Thyroid gland (tissue), 4 donors: Measurements from ENCODE around the gene ITGA11. TPM values are rescaled to one million over a fixed set of nuclear protein-coding genes. Genes with fewer than 3 reads are reported as not detected.
A peak's percentile ranks its signal among the peaks of the same experiment; 100 is the strongest.

Source experiments
- DNase-seq, 2 donors: peaks; one replicate each; pipeline ENCODE4 v3.0.0-alpha.2; 2019
- H3K27ac ChIP-seq, 3 donors: fragments of 200-600 bp; sonication (generic); 1 replicate in 2 of 3; 2 replicates in 1 of 3; pipeline ENCODE4 v1.5.1; 2016 to 2019; ENCODE audit warnings: mild to moderate bottlenecking in 1 of 3, moderate library complexity in 1 of 3
- H3K27me3 ChIP-seq: fragments of 200-600 bp; sonication (generic); one replicate; pipeline ENCODE4 v1.5.1; 2019
- H3K36me3 ChIP-seq, 2 donors: fragments of 200-600 bp; sonication (generic); one replicate each; pipeline ENCODE4 v1.5.1; 2016 to 2019
- H3K4me1 ChIP-seq, 2 donors: fragments of 200-600 bp; sonication (generic); one replicate each; pipeline ENCODE4 v1.5.1; 2017 to 2019
- H3K4me3 ChIP-seq, 3 donors: fragments of 200-600 bp; sonication (generic); replicated peaks in 1 of 3; 1 replicate in 2 of 3; 2 replicates in 1 of 3; pipeline ENCODE4 v1.5.1; 2016; ENCODE audit warnings: mild to moderate bottlenecking in 1 of 3
- H3K9me3 ChIP-seq: fragments of 200-600 bp; sonication (generic); one replicate; pipeline ENCODE4 v1.5.1; 2017
- POLR2A ChIP-seq, 2 donors: fragments of 450-650 bp; IDR thresholded peaks; one replicate each; pipeline ENCODE4 v1.6.1; 2017; ENCODE audit warnings: antibody characterized with exemption in 2 of 2, mild to moderate bottlenecking in 2 of 2, moderate library complexity in 1 of 2
- WGBS, 2 donors: methylation state at CpG; one replicate each; pipeline ENCODE4 v1.1.5; 2017; 5-methylcytosine and 5-hydroxymethylcytosine counted together
- intact Hi-C: fragments of 100-400 bp; cut with DNase I; formaldehyde crosslinking; loops from one replicate; pipeline ENCODE4 v1.15.1; 2023
- total RNA-seq, 4 donors: library from RNA; depleted of rRNA; stranded (reverse); fragments of >200 nt; gene quantifications; one replicate each; pipeline ENCODE4 v1.2.3, GENCODE V29; 2016
- TF ChIP-seq, protein P1 (sequence below), 6 experiments: fragments of 200-600 bp in 3 of 6; fragments of 450-650 bp in 3 of 6; sonication (generic) in 3 of 6; IDR thresholded peaks; one replicate each; pipeline ENCODE4 v1.5.1; 2016 to 2019; ENCODE audit warnings: antibody characterized with exemption in 6 of 6, mild to moderate bottlenecking in 2 of 6, inconsistent platforms in 1 of 6, moderate library complexity in 1 of 6

The ITGA11 gene
- total RNA-seq, 4 donors from 2014 or later = 3.0 to 6.1 (median 4.3) TPM

DNA sequence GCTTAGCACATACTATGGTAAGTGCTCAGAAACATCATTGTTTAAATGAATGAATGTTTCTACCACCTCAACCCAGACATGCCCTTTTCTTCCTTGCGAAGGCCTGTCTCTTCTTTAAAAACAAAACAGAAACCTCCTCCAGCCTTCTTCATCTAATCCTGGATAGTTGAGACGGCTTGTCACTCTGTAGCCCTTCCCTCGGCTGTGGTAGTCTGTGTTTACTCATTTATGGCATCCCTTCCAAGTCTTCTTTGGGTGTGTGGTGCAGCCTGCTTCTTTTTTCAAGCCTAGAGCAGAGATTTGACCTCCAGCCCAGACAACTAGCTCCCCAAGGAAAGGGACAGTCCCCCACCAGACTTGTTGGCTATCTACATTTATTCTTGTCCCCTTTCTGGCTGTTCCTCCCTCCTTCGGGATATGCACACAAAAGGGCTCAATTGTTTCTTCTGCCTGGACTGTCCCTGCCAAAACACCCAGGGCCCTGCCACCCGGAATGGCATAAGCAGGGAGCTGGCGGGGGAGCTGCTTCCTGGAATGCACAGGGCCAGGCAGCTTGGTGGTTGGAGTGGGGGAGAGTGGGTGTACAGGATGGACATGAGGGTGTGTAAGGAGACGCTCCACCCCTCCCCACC, 67.8 kb downstream of the ITGA11 start:
- peak; percentile 78 for DNase-seq
- intact Hi-C loops = no loop called here
- H3K9me3 ChIP-seq = no peaks in the 10 kb centered on the region
- no peak overlapping the region for H3K4me3 ChIP-seq
- TF ChIP-seq POLR2A (IDR thresholded peaks at IDR 0.05) = peak in 1 of 2 donors; percentile 12
- TF ChIP-seq, protein P1, sequence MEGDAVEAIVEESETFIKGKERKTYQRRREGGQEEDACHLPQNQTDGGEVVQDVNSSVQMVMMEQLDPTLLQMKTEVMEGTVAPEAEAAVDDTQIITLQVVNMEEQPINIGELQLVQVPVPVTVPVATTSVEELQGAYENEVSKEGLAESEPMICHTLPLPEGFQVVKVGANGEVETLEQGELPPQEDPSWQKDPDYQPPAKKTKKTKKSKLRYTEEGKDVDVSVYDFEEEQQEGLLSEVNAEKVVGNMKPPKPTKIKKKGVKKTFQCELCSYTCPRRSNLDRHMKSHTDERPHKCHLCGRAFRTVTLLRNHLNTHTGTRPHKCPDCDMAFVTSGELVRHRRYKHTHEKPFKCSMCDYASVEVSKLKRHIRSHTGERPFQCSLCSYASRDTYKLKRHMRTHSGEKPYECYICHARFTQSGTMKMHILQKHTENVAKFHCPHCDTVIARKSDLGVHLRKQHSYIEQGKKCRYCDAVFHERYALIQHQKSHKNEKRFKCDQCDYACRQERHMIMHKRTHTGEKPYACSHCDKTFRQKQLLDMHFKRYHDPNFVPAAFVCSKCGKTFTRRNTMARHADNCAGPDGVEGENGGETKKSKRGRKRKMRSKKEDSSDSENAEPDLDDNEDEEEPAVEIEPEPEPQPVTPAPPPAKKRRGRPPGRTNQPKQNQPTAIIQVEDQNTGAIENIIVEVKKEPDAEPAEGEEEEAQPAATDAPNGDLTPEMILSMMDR (IDR thresholded peaks at IDR 0.05) = no peak
- no peaks in the 10 kb centered on the region for H3K36me3 ChIP-seq
- no peaks in the 10 kb centered on the region for H3K27me3 ChIP-seq
- H3K27ac ChIP-seq = peak overlapping the region; percentile 91 to 96 (median 94)
- WGBS, 2 donors = 34 to 45% methylated on average over 7 of the region's 7 CpGs
- peaks cover 31 to 44% of the 10 kb centered on the region in 2 donors for H3K4me1 ChIP-seq

GRCh38 chr15:68363353-68363752, 68.6 kb downstream of the ITGA11 start:
- TF ChIP-seq POLR2A (IDR thresholded peaks at IDR 0.05) = no peak
- TF ChIP-seq, protein P1 (IDR thresholded peaks at IDR 0.05) = no peak
- intact Hi-C loops = no loop called here
- Histone ChIP-seq H3K9me3 (no peaks in the 10 kb centered on the region), H3K4me1 (peaks cover 31 to 40% of the 10 kb centered on the region in 2 donors), H3K27me3 (no peaks in the 10 kb centered on the region), H3K4me3 (no peak overlapping the region), H3K36me3 (no peaks in the 10 kb centered on the region), H3K27ac (peak overlapping the region; percentile 91 to 96 (median 94))
- 85 to 97% methylated on average over 2 of the region's 2 CpGs for WGBS, 2 donors
- DNase-seq = no peak

DNA sequence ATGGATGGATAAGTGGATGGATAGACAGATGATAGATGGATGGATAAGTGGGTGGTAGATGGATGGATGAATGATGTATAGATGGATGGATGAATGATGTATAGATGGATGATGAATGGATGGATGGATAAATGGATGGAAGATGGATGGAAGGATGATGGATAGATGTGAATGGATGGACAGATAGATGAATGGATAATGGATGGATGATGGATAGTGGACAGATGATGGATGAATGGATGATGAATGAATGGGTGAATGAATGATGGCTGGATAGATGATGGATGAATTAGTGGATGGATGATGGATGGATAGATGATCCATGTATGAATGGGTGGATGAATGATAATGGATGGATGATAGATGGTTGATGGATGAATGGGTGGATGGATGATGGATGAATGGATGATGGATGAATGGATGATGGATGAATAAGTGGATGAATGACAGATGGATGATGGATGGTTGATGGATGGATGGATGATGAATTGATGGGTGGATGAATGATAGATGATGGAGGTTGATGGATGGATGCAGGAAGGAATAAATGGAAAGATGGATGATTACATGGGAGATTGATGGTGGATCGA, 69.3 kb downstream of the ITGA11 start:
- Histone ChIP-seq H3K27ac (no peak overlapping the region), H3K36me3 (no peaks in the 10 kb centered on the region), H3K4me1 (peaks cover 31 to 40% of the 10 kb centered on the region in 2 donors), H3K27me3 (no peaks in the 10 kb centered on the region), H3K9me3 (no peaks in the 10 kb centered on the region), H3K4me3 (no peak overlapping the region)
- WGBS, 2 donors = 95 to 98% methylated on average over 1 of the region's 1 CpG
- no peak for DNase-seq
- intact Hi-C loops = no loop called here
- no peak for TF ChIP-seq POLR2A (IDR thresholded peaks at IDR 0.05)
- TF ChIP-seq, protein P1 (IDR thresholded peaks at IDR 0.05) = no peak

DNA sequence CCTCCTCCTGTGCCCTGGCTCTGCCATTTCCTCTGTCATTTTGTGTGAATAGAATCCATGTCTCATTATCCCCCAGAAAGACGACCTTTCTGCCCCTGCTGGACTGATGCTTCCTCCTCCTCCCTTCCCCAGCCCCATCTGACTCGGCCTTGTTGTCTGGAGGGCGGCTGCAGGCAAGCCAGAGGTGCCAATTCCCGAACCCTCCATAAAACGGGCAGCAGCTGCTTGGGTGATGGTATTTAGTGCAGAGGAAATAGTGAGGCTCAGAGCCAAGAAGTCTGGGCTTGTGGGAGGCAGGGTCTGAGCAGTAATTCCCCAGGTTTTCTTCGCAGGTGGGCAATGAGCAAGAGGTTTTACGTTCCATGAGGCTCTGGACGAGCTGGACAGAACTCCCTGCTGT, 71.2 kb downstream of the ITGA11 start:
- intact Hi-C loops = no loop called here
- whole genome bisulfite sequencing, 2 donors = 75 to 79% methylated on average over 8 of the region's 8 CpGs

DNA sequence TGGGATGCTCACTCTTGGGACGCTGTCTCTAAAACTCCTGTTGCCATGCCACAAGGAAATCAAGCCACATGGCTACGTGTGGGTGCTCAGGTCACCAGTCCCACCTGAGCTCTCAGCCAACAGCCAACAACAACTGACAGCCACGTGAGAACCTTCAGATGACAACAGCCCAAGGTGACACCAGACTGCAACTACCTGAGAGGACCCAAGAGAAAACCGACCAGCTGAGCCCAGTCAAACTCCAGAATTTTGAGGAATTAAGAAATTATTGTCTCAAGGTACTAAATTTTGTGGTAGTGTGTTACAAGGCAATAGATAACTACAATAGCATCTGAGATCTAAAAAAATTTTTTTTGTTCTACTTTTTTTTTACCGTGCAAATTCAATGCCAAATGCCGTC, 75.2 kb downstream of the ITGA11 start:
- Histone ChIP-seq H3K27me3 (no peaks in the 10 kb centered on the region), H3K36me3 (no peaks in the 10 kb centered on the region), H3K9me3 (no peaks in the 10 kb centered on the region), H3K4me3 (no peak overlapping the region), H3K27ac (no peak overlapping the region), H3K4me1 (peaks cover 6 to 16% of the 10 kb centered on the region in 2 donors)
- no peak for TF ChIP-seq POLR2A (IDR thresholded peaks at IDR 0.05)
- TF ChIP-seq, protein P1 (IDR thresholded peaks at IDR 0.05) = no peak
- WGBS, 2 donors = 89 to 92% methylated on average over 6 of the region's 6 CpGs
- intact Hi-C loops = no loop called here
- no peak for DNase-seq

More for the DNA sequence above, 71.2 kb downstream of the ITGA11 start:
- Histone ChIP-seq H3K36me3 (no peaks in the 10 kb centered on the region), H3K9me3 (no peaks in the 10 kb centered on the region), H3K27ac (no peak overlapping the region), H3K4me1 (peaks cover 23 to 27% of the 10 kb centered on the region in 2 donors), H3K27me3 (no peaks in the 10 kb centered on the region), H3K4me3 (no peak overlapping the region)
- TF ChIP-seq, protein P1 (IDR thresholded peaks at IDR 0.05) = no peak
- TF ChIP-seq POLR2A (IDR thresholded peaks at IDR 0.05) = no peak
- no peak for DNase-seq
